ENCODE data around the gene NAB2.

The NAB2 gene

GRCh38 chr12:57091638-57092528, 3.0 kb downstream of the NAB2 start:
- Mint-ChIP-seq H3K9me3 (no peaks in the 10 kb centered on the region), H3K4me3 (peak overlapping the region; percentile 72), H3K4me1 (peaks cover 75% of the 10 kb centered on the region), H3K27ac (peak overlapping the region; percentile 95), H3K27me3 (ENCODE audit: low read depth, poor library complexity) (no peaks in the 10 kb centered on the region), H3K36me3 (ENCODE audit: low read depth) (peaks cover 39% of the 10 kb centered on the region)
- no peak for TF ChIP-seq CTCF (IDR thresholded peaks at IDR 0.05)
- no peak for DNase-seq

- Mint-ChIP-seq H3K9me3 (no peaks in the 10 kb centered on the region), H3K36me3 (ENCODE audit: low read depth) (peaks cover 44% of the 10 kb centered on the region), H3K27me3 (ENCODE audit: low read depth, poor library complexity) (no peaks in the 10 kb centered on the region), H3K27ac (peak overlapping the region; percentile 95), H3K4me3 (peak overlapping the region; percentile 72), H3K4me1 (peaks cover 74% of the 10 kb centered on the region)
- DNase-seq = no peak
- no peak for TF ChIP-seq CTCF (IDR thresholded peaks at IDR 0.05)
Measured at GRCh38 chr12:57092529-57092862, 3.6 kb downstream of the NAB2 start.

- peak overlapping the region; percentile 95 for H3K27ac Mint-ChIP-seq
- no peaks in the 10 kb centered on the region for H3K27me3 Mint-ChIP-seq (ENCODE audit: low read depth, poor library complexity)
- peak overlapping the region; percentile 72 for H3K4me3 Mint-ChIP-seq
- no peaks in the 10 kb centered on the region for H3K9me3 Mint-ChIP-seq
- peaks cover 44% of the 10 kb centered on the region for H3K36me3 Mint-ChIP-seq (ENCODE audit: low read depth)
- peaks cover 72% of the 10 kb centered on the region for H3K4me1 Mint-ChIP-seq
- no peak for TF ChIP-seq CTCF (IDR thresholded peaks at IDR 0.05)
- no peak for DNase-seq
Measured at GRCh38 chr12:57092876-57093414, 4.0 kb downstream of the NAB2 start.

- Mint-ChIP-seq H3K9me3 (no peaks in the 10 kb centered on the region), H3K36me3 (ENCODE audit: low read depth) (peaks cover 45% of the 10 kb centered on the region), H3K27me3 (ENCODE audit: low read depth, poor library complexity) (no peaks in the 10 kb centered on the region), H3K27ac (peak overlapping the region; percentile 99), H3K4me1 (peaks cover 67% of the 10 kb centered on the region), H3K4me3 (peak overlapping the region; percentile 72)
- DNase-seq = peak; percentile 76
- TF ChIP-seq CTCF (IDR thresholded peaks at IDR 0.05) = peak; percentile 59
Measured at GRCh38 chr12:57093415-57094207, 4.7 kb downstream of the NAB2 start.

- Mint-ChIP-seq H3K4me3 (peak overlapping the region; percentile 38), H3K4me1 (peaks cover 67% of the 10 kb centered on the region), H3K9me3 (no peaks in the 10 kb centered on the region), H3K27me3 (ENCODE audit: low read depth, poor library complexity) (no peaks in the 10 kb centered on the region), H3K36me3 (ENCODE audit: low read depth) (peaks cover 54% of the 10 kb centered on the region), H3K27ac (peak overlapping the region; percentile 83)
- no peak for DNase-seq
- TF ChIP-seq CTCF (IDR thresholded peaks at IDR 0.05) = no peak
Measured at GRCh38 chr12:57094208-57095160, 5.6 kb downstream of the NAB2 start.

Data from nephron progenitor cell (in vitro differentiated cells).